HepG2 (cell line): ENCODE data around the gene GPRIN1. TPM values are rescaled to one million over a fixed set of nuclear protein-coding genes. Genes with fewer than 3 reads are reported as not detected.

Experiments
- ATAC-seq: fragments of 200-7000 bp; cut with Tn5 transposase; 3 replicates; pipeline ENCODE4 v1.9.1; 2020; ENCODE audit warnings: mild to moderate bottlenecking, moderate library complexity
- BruUV-seq: library from RNA; stranded (reverse); fragments of 400-500 nt; replicated peaks from 2 replicates; lab custom pipeline; 2021; lab: Mats Ljungman, UMichigan
- CTCF ChIA-PET: fragments of 300-600 bp; formaldehyde crosslinking; extraction: SDS; loops from one replicate; lab custom pipeline; 2021; ENCODE audit warnings: low total read pairs, inconsistent platforms, low intra/inter-chr PET ratio; lab: Yijun Ruan, JAX
- POLR2A ChIA-PET: fragments of 350-600 bp; sonication (Branson Sonifier 250); formaldehyde crosslinking; loops from one replicate; lab custom pipeline; 2020; ENCODE audit warnings: antibody characterized with exemption, inconsistent platforms; lab: Yijun Ruan, JAX
- DNase-seq: peaks from one replicate; pipeline ENCODE4 v3.0.0-alpha.2; 2015; ENCODE audit warnings: low spot score
- FAIRE-seq: peaks from 3 replicates; lab custom pipeline; 2011; peaks lifted over from hg19 to GRCh38; lab: Jason Lieb, UNC
- H2AFZ ChIP-seq: one replicate; pipeline ENCODE4 v1.6.1; 2011; ENCODE audit warnings: low read length, inconsistent platforms
- H3K27ac ChIP-seq: fragments of 300-600 bp; 3 replicates; pipeline ENCODE4 v1.8.0; 2011; ENCODE audit warnings: mixed run types, mild to moderate bottlenecking, mixed read lengths, low read length, inconsistent platforms; ENCODE audit not compliant: insufficient read depth; ENCODE audit errors: extremely low read length
- H3K27me3 ChIP-seq, 2 experiments: fragments of 200-600 bp in 1 of 2; 2 replicates in 1 of 2; 3 replicates in 1 of 2; pipeline versions ENCODE4 v1.6.0 to v1.8.0; 2011; ENCODE audit warnings: low read length in 2 of 2, mild to moderate bottlenecking in 2 of 2, moderate library complexity in 2 of 2, inconsistent platforms in 1 of 2; ENCODE audit not compliant: insufficient read depth in 2 of 2, control insufficient read depth in 1 of 2
- H3K36me3 ChIP-seq, 2 experiments: fragments of 200-600 bp in 1 of 2; replicated peaks in 1 of 2; 2 replicates in 1 of 2; 3 replicates in 1 of 2; pipeline versions ENCODE4 v1.5.1 to v1.8.0; 2011; ENCODE audit warnings: low read length in 2 of 2, inconsistent platforms in 1 of 2; ENCODE audit not compliant: insufficient read depth in 2 of 2, control insufficient read depth in 1 of 2
- H3K4me1 ChIP-seq: 2 replicates; pipeline ENCODE4 v1.5.1; 2012; ENCODE audit warnings: low read length, inconsistent platforms; ENCODE audit not compliant: insufficient read depth
- H3K4me2 ChIP-seq: 2 replicates; pipeline ENCODE4 v1.6.0; 2011; ENCODE audit warnings: low read depth, low read length, inconsistent platforms
- H3K4me3 ChIP-seq, 3 experiments: fragments of 200-600 bp in 1 of 3; sonication (generic), shearing (Covaris generic) in 1 of 3; replicated peaks in 1 of 3; 2 replicates each; pipeline ENCODE4 v1.5.1; 2011 to 2016; ENCODE audit warnings: low read length in 3 of 3, inconsistent platforms in 2 of 3, low read depth in 2 of 3, mild to moderate bottlenecking in 2 of 3, control low read depth in 1 of 3, mixed read lengths in 1 of 3; ENCODE audit not compliant: insufficient read depth in 1 of 3
- H3K79me2 ChIP-seq: one replicate; pipeline ENCODE4 v1.6.1; 2011; ENCODE audit warnings: low read length, inconsistent platforms; ENCODE audit not compliant: insufficient read depth
- H3K9ac ChIP-seq: 2 replicates; pipeline ENCODE4 v1.6.0; 2011; ENCODE audit warnings: mild to moderate bottlenecking, low read depth, low read length, inconsistent platforms; ENCODE audit not compliant: insufficient read depth
- H3K9me3 ChIP-seq: 2 replicates; pipeline ENCODE4 v1.5.1; 2012; ENCODE audit warnings: mild to moderate bottlenecking, low read length
- H4K20me1 ChIP-seq: 2 replicates; pipeline ENCODE4 v1.6.0; 2011; ENCODE audit warnings: inconsistent platforms, mild to moderate bottlenecking, low read length, moderate library complexity; ENCODE audit not compliant: insufficient read depth
- KDM5B ChIP-seq: sonication (generic); formaldehyde crosslinking; IDR thresholded peaks from 2 replicates; pipeline ENCODE4 v1.4.0; 2020; ENCODE audit warnings: missing genetic modification reagents, mild to moderate bottlenecking, borderline replicate concordance
- NKX3-1 ChIP-seq: sonication (generic); formaldehyde crosslinking; IDR thresholded peaks from 2 replicates; pipeline ENCODE4 v1.5.0; 2020; ENCODE audit warnings: missing genetic modification reagents
- NONO ChIP-seq, 2 experiments: fragments of 450-650 bp in 1 of 2; sonication (generic) in 1 of 2; formaldehyde crosslinking in 1 of 2; IDR thresholded peaks in 1 of 2; conservative IDR thresholded peaks in 1 of 2; 2 replicates each; pipeline versions ENCODE4 v1.6.1 to v1.8.0; 2017 to 2022; ENCODE audit warnings: mild to moderate bottlenecking in 1 of 2, missing genetic modification reagents in 1 of 2, moderate library complexity in 1 of 2
- RBM39 ChIP-seq: fragments of 200-400 bp; formaldehyde crosslinking; IDR thresholded peaks from one replicate; pipeline ENCODE4 v1.6.1; 2018; ENCODE audit warnings: antibody characterized with exemption, mild to moderate bottlenecking, low read depth, low read length; ENCODE audit not compliant: poor library complexity, severe bottlenecking
- SALL1 ChIP-seq: sonication (generic); formaldehyde crosslinking; IDR thresholded peaks from 2 replicates; pipeline ENCODE4 v1.8.0; 2022; ENCODE audit warnings: mild to moderate bottlenecking, missing genetic modification reagents
- STAT5B ChIP-seq: sonication (generic); formaldehyde crosslinking; IDR thresholded peaks from 2 replicates; pipeline ENCODE4 v1.4.0; 2020; ENCODE audit warnings: missing genetic modification reagents
- ZNF446 ChIP-seq: sonication (generic); formaldehyde crosslinking; IDR thresholded peaks from 2 replicates; pipeline ENCODE4 v1.5.0; 2020; ENCODE audit warnings: mild to moderate bottlenecking, missing genetic modification reagents
- ZNF605 ChIP-seq: sonication (generic); formaldehyde crosslinking; IDR thresholded peaks from 2 replicates; pipeline ENCODE4 v1.8.0; 2022; ENCODE audit warnings: mild to moderate bottlenecking, missing genetic modification reagents
- ZNF766 ChIP-seq: sonication (generic); formaldehyde crosslinking; IDR thresholded peaks from 2 replicates; pipeline ENCODE4 v1.5.0; 2020; ENCODE audit warnings: missing genetic modification reagents, borderline replicate concordance
- WGBS: methylation state at CpG from one replicate; pipeline ENCODE4 v1.1.6; 2017; ENCODE audit warnings: low lambda C conversion rate; 5-methylcytosine and 5-hydroxymethylcytosine counted together
- in situ Hi-C: cut with HindIII; loops from 2 replicates; pipeline ENCODE4 v1.10.0; 2017; ENCODE audit warnings: low pct_unique_long_range_greater_than_20kb; ENCODE audit not compliant: extremely low pct_ligation_motif_present
- intact Hi-C: fragments of 100-400 bp; cut with micrococcal nuclease; formaldehyde crosslinking; loops from one replicate; pipeline ENCODE4 v1.10.0; 2022; ENCODE audit not compliant: unreplicated experiment
- polyA plus RNA-seq, 8 experiments: library from polyadenylated mRNA; depleted of rRNA in 3 of 8; stranded (reverse) in 7 of 8; unstranded in 1 of 8; fragments of >200 nt; fragmentation: Illumina TruSeq in 4 of 8; extraction: Trizol in 4 of 8; gene quantifications; 2 replicates each; pipeline versions ENCODE4 v1.2.1 to v1.2.3, GENCODE V29; 2011 to 2016; ENCODE audit warnings: low read depth in 4 of 8, missing spikeins in 1 of 8, mixed read lengths in 1 of 8; ENCODE audit not compliant: insufficient read depth in 1 of 8
- total RNA-seq, 5 experiments: library from RNA; depleted of rRNA; stranded (reverse); fragments of >200 nt; fragmentation: Illumina TruSeq; extraction: Trizol; gene quantifications; 2 replicates each; pipeline ENCODE4 v1.2.3, GENCODE V29; 2016; ENCODE audit warnings: low read depth in 1 of 5
- TF ChIP-seq, protein P1 (sequence below): IDR thresholded peaks from 2 replicates; pipeline ENCODE4 v1.6.1; 2016; ENCODE audit warnings: low read depth

Gene GPRIN1
- total and polyA plus RNA-seq, 2 of the 13 experiments (the other 11 are each of a cell fraction or from before 2014, with no cell fraction given) = 0.32 to 2.0 TPM

DNA sequence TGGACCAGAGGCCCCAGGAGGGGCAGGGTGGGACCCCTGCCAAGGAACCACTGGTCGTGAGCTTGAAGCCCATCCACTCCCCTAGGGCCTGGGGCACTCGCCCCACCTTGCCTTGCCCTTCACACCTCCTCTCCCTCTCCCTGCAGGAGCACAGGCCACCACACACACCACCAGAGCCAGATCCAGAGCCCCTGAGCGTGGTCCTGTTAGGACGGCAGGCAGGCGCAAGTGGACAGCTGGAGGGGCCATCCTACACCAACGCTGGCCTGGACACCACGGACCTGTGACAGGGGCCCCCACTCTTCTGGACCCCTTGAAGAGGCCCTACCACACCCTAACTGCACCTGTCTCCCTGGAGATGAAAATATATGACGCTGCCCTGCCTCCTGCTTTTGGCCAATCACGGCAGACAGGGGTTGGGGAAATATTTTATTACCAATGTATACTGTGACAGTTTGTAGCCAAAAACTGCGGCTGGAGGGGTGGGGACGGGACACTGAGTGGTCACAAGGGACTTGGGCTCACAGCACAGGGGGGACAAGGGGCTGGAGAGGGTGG, 14.5 kb downstream of the GPRIN1 start:
- no peak for DNase-seq
- ATAC-seq = no peak
- peaks cover 0 to 12% of the 10 kb centered on the region in 2 experiments; a peak in 1 of 5 replicates for H3K36me3 ChIP-seq
- H3K4me1 ChIP-seq = no peaks in the 10 kb centered on the region
- H3K9ac ChIP-seq = no peak overlapping the region
- in situ Hi-C loops (loop anchor here (25.0 kb wide), 1 partner anchor 858 kb away; no protein-coding TSS in a partner anchor), intact Hi-C loops (no loop called here)
- no peaks in the 10 kb centered on the region for H4K20me1 ChIP-seq
- H3K9me3 ChIP-seq = no peaks in the 10 kb centered on the region; the same call in 1 of the 2 replicates
- POLR2A ChIA-PET = no interaction called here
- no peak overlapping the region for H3K4me2 ChIP-seq
- H3K27ac ChIP-seq = no peak overlapping the region
- TF ChIP-seq ZNF605 (CRISPR knock-in tag) (no peak), SALL1 (CRISPR knock-in tag) (no peak)
- CTCF ChIA-PET = no interaction called here
- WGBS = 93% methylated on average over 4 of the region's 11 CpGs
- H2AFZ ChIP-seq = no peak overlapping the region
- FAIRE-seq = no peak
- H3K27me3 ChIP-seq = no peaks in the 10 kb centered on the region; a peak in 1 of 5 replicates
- H3K79me2 ChIP-seq = no peaks in the 10 kb centered on the region
- no peak overlapping the region for H3K4me3 ChIP-seq
- no TSS peak for BruUV-seq

DNA sequence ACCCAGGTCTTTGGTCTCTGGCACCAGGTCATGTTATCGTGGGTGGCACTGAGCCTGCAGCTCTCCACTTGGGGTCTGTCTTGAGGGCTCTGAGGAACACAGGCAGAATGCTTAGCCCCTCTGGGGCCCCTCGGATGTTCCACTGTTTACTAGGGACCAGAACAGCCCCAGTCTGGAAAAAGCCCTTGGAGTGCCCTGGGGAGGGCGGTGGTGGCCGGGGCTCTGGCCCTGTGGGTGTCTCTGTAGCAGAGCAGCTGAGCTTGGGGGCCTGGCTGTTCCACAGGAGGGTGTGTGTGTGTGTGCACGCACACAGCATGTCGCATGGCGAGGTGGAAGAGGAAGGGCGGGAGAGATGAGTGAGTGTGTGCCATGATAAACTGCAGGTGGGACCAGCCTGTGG, 15.4 kb downstream of the GPRIN1 start:
- no TSS peak for BruUV-seq
- ChIA-PET CTCF (no interaction called here), POLR2A (no interaction called here)
- no peak overlapping the region for H3K4me2 ChIP-seq
- H3K27ac ChIP-seq = no peak overlapping the region
- 96% methylated on average over 8 of the region's 8 CpGs for WGBS
- no peaks in the 10 kb centered on the region; the same call in 1 of the 2 replicates for H3K9me3 ChIP-seq
- FAIRE-seq (no peak), DNase-seq (no peak), ATAC-seq (no peak)
- H3K9ac ChIP-seq = no peak overlapping the region
- no peaks in the 10 kb centered on the region for H3K79me2 ChIP-seq
- H3K4me3 ChIP-seq = no peak overlapping the region
- peaks cover 0 to 13% of the 10 kb centered on the region in 2 experiments; a peak in 1 of 5 replicates for H3K36me3 ChIP-seq
- H3K4me1 ChIP-seq = no peaks in the 10 kb centered on the region
- H2AFZ ChIP-seq = no peak overlapping the region
- intact Hi-C loops = no loop called here
- H4K20me1 ChIP-seq = no peaks in the 10 kb centered on the region
- in situ Hi-C loops = loop anchor here (25.0 kb wide), 1 partner anchor 857 kb away; no protein-coding TSS in a partner anchor
- no peaks in the 10 kb centered on the region; a peak in 1 of 5 replicates for H3K27me3 ChIP-seq
- no peak for TF ChIP-seq NKX3-1
- TF ChIP-seq NONO (IDR thresholded peaks at IDR 0.05) = no peak
- TF ChIP-seq NONO (CRISPR knock-in tag; conservative IDR thresholded peaks at IDR 0.05) = no peak
- TF ChIP-seq, protein P1, sequence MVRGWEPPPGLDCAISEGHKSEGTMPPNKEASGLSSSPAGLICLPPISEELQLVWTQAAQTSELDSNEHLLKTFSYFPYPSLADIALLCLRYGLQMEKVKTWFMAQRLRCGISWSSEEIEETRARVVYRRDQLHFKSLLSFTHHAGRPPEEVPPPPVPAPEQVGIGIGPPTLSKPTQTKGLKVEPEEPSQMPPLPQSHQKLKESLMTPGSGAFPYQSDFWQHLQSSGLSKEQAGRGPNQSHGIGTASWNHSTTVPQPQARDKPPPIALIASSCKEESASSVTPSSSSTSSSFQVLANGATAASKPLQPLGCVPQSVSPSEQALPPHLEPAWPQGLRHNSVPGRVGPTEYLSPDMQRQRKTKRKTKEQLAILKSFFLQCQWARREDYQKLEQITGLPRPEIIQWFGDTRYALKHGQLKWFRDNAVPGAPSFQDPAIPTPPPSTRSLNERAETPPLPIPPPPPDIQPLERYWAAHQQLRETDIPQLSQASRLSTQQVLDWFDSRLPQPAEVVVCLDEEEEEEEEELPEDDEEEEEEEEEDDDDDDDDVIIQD (CRISPR knock-in tag) = no peak
- no peak for TF ChIP-seq RBM39
- TF ChIP-seq KDM5B (CRISPR knock-in tag) = no peak
- TF ChIP-seq STAT5B (CRISPR knock-in tag) = no peak
- TF ChIP-seq ZNF446 (CRISPR knock-in tag) = no peak
- no peak for TF ChIP-seq ZNF766 (CRISPR knock-in tag)
